ENCODE results near the gene NTSR2.

NTSR2 gene

GRCh38 chr2:11636593-11637295 is 33.3 kb downstream of the NTSR2 start:
- no peak for TF ChIP-seq CTCF (IDR thresholded peaks at IDR 0.05; ENCODE audit: low read depth, low read length, poor library complexity, severe bottlenecking)
- TF ChIP-seq EZH2phosphoT487 (IDR thresholded peaks at IDR 0.05; ENCODE audit: borderline replicate concordance, low read length): no peak
- Histone ChIP-seq H3K4me1 (ENCODE audit: control insufficient read depth, low read length) (no peaks in the 10 kb centered on the region), H3K79me2 (ENCODE audit: control insufficient read depth, low read length) (no peaks in the 10 kb centered on the region), H3K36me3 (ENCODE audit: control insufficient read depth, low read length) (no peaks in the 10 kb centered on the region), H3K9me3 (ENCODE audit: control insufficient read depth, insufficient read depth, low read length) (no peaks in the 10 kb centered on the region), H3K27ac (ENCODE audit: low read depth, low read length) (no peak overlapping the region), H3K27me3 (ENCODE audit: control insufficient read depth, low read length) (no peaks in the 10 kb centered on the region), H3F3A (ENCODE audit: control insufficient read depth, insufficient read depth) (no peaks in the 10 kb centered on the region), H3K4me3 (ENCODE audit: low read length) (no peak overlapping the region), H4K20me1 (ENCODE audit: control insufficient read depth, insufficient read depth, low read depth, low read length) (no peaks in the 10 kb centered on the region), H3K4me2 (ENCODE audit: low read length) (no peak overlapping the region), H3K9me2 (replicated peaks; ENCODE audit: control insufficient read depth, low read length) (no peaks in the 10 kb centered on the region)

- H3F3A ChIP-seq (ENCODE audit: control insufficient read depth, insufficient read depth): no peaks in the 10 kb centered on the region
These were observed 34.9 kb downstream of the NTSR2 start for GRCh38 chr2:11635141-11635540.

GRCh38 chr2:11634584-11634983 is 35.4 kb downstream of the NTSR2 start:
- no peaks in the 10 kb centered on the region for H3K4me1 ChIP-seq (ENCODE audit: control insufficient read depth, low read length)
- H3K9me3 ChIP-seq (ENCODE audit: control insufficient read depth, insufficient read depth, low read length): no peaks in the 10 kb centered on the region
- no peak overlapping the region for H3K4me3 ChIP-seq (ENCODE audit: low read length)
- H3K4me2 ChIP-seq (ENCODE audit: low read length): no peak overlapping the region
- TF ChIP-seq CTCF (IDR thresholded peaks at IDR 0.05; ENCODE audit: low read depth, low read length, poor library complexity, severe bottlenecking) (no peak), EZH2phosphoT487 (IDR thresholded peaks at IDR 0.05; ENCODE audit: borderline replicate concordance, low read length) (no peak)
- no peaks in the 10 kb centered on the region for H3K27me3 ChIP-seq (ENCODE audit: control insufficient read depth, low read length)
- H3F3A ChIP-seq (ENCODE audit: control insufficient read depth, insufficient read depth): no peaks in the 10 kb centered on the region
- H3K27ac ChIP-seq (ENCODE audit: low read depth, low read length): no peak overlapping the region
- H3K9me2 ChIP-seq (replicated peaks; ENCODE audit: control insufficient read depth, low read length): no peaks in the 10 kb centered on the region
- H3K36me3 ChIP-seq (ENCODE audit: control insufficient read depth, low read length): no peaks in the 10 kb centered on the region
- no peaks in the 10 kb centered on the region for H4K20me1 ChIP-seq (ENCODE audit: control insufficient read depth, insufficient read depth, low read depth, low read length)
- no peaks in the 10 kb centered on the region for H3K79me2 ChIP-seq (ENCODE audit: control insufficient read depth, low read length)

More at GRCh38 chr2:11635141-11635540, 34.9 kb downstream of the NTSR2 start:
- Histone ChIP-seq H4K20me1 (ENCODE audit: control insufficient read depth, insufficient read depth, low read depth, low read length) (no peaks in the 10 kb centered on the region), H3K27ac (ENCODE audit: low read depth, low read length) (no peak overlapping the region), H3K27me3 (ENCODE audit: control insufficient read depth, low read length) (no peaks in the 10 kb centered on the region), H3K4me2 (ENCODE audit: low read length) (no peak overlapping the region), H3K79me2 (ENCODE audit: control insufficient read depth, low read length) (no peaks in the 10 kb centered on the region), H3K36me3 (ENCODE audit: control insufficient read depth, low read length) (no peaks in the 10 kb centered on the region), H3K9me2 (replicated peaks; ENCODE audit: control insufficient read depth, low read length) (no peaks in the 10 kb centered on the region), H3K9me3 (ENCODE audit: control insufficient read depth, insufficient read depth, low read length) (no peaks in the 10 kb centered on the region), H3K4me1 (ENCODE audit: control insufficient read depth, low read length) (no peaks in the 10 kb centered on the region), H3K4me3 (ENCODE audit: low read length) (no peak overlapping the region)
- TF ChIP-seq CTCF (IDR thresholded peaks at IDR 0.05; ENCODE audit: low read depth, low read length, poor library complexity, severe bottlenecking) (no peak), EZH2phosphoT487 (IDR thresholded peaks at IDR 0.05; ENCODE audit: borderline replicate concordance, low read length) (no peak)

Measured in DOHH2 (cell line).